ENCODE data around the gene MUCL3. TPM values are rescaled to one million over a fixed set of nuclear protein-coding genes. Genes with fewer than 3 reads are reported as not detected.
A peak's percentile ranks its signal among the peaks of the same experiment; 100 is the strongest.
"Not testable (repeated sequence)": the region's sequence is repeated elsewhere in the genome, so short reads cannot be mapped to it uniquely, and the experiment has no call there.

MUCL3 gene
- total RNA-seq, 1 experiment from 2014 or later = 0.15 TPM

DNA sequence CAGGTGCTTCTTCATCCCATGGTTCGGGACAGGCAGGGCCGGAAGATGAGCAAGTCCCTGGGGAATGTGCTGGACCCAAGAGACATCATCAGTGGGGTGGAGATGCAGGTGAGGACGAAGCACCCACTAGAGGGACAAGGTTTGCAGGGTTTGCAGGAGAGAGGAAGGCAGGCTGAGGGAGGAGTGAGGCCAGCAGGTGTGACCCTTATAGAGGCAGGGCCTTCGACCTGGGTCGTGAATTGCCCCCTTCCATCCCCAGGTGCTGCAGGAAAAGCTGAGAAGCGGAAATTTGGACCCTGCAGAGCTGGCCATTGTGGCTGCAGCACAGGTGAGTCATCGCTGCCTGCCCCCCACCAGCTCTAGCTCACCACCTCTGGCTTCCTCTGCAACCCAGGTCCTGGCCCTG, 18.3 kb upstream of the MUCL3 start:
- Histone ChIP-seq H3K4me2 (ENCODE audit: low read length) (0 out of 2 replicates have a peak overlapping the region, but pooled peaks have one; percentile 1), H3K36me3 (ENCODE audit: control insufficient read depth in 1 of 2, insufficient read depth in 2 of 2, low read length in 2 of 2) (peaks cover 14 to 21% of the 10 kb centered on the region in 2 experiments; a peak in 3 of 4 replicates), H3K79me2 (ENCODE audit: insufficient read depth, low read length) (no peaks in the 10 kb centered on the region), H4K20me1 (ENCODE audit: insufficient read depth) (no peaks in the 10 kb centered on the region), H3K27ac (ENCODE audit: low read depth, low read length) (no peak overlapping the region), H3K4me3 (replicated peaks in 1 of 2; ENCODE audit: low read depth in 1 of 2, low read length in 2 of 2) (no peak overlapping the region), H3K27me3 (ENCODE audit: insufficient read depth, low read length) (no peaks in the 10 kb centered on the region), H3K4me1 (ENCODE audit: control insufficient read depth in 1 of 2, insufficient read depth in 2 of 2, low read length in 2 of 2) (peaks cover 0 to 24% of the 10 kb centered on the region in 2 experiments; a peak in 1 of 4 replicates), H3K9me2 (ENCODE audit: insufficient read depth) (no peaks in the 10 kb centered on the region), H3K9me3 (ENCODE audit: control insufficient read depth in 1 of 2, insufficient read depth in 1 of 2, low read depth in 1 of 2, low read length in 2 of 2) (no peaks in the 10 kb centered on the region), H3K9ac (ENCODE audit: low read length) (no peak overlapping the region), H2AFZ (ENCODE audit: low read depth, low read length, poor library complexity, severe bottlenecking) (no peak overlapping the region)
- ChIA-PET RAD21 (ENCODE audit: low non-redundant PET in 1 of 2, low total read pairs in 2 of 2, uncharacterized antibody in 2 of 2, unreplicated experiment in 2 of 2) (no interaction called here), CTCF (no interaction called here), POLR2A (no interaction called here)
- no TSS peak for BruUV-seq (replicated peaks)
- TF ChIP-seq CEBPB (IDR thresholded peaks at IDR 0.05; ENCODE audit: low read depth) = no peak
- TF ChIP-seq EZH2phosphoT487 (IDR thresholded peaks at IDR 0.05; ENCODE audit: borderline replicate concordance) = no peak
- TF ChIP-seq ATF3 (IDR thresholded peaks at IDR 0.05) = no peak
- TF ChIP-seq CTCF (IDR thresholded peaks at IDR 0.05 in 2 of 3, conservative IDR thresholded peaks at IDR 0.05 in 1 of 3; ENCODE audit: borderline replicate concordance in 1 of 3, insufficient read depth in 1 of 3, low read depth in 2 of 3, low read length in 2 of 3) = no peak
- intact Hi-C loops (cut with micrococcal nuclease) = no loop called here
- DNase-seq (ENCODE audit: low read depth, low spot score) (no peak), ATAC-seq (peak; percentile 50; the same call in 1 of the 2 replicates)

GRCh38 chr6:30924040-30924627, 16.6 kb upstream of the MUCL3 start:
- H3K9ac ChIP-seq (ENCODE audit: low read length); H4K20me1 ChIP-seq (ENCODE audit: insufficient read depth); H3K4me3 ChIP-seq (replicated peaks in 1 of 2; ENCODE audit: low read depth in 1 of 2, low read length in 2 of 2); BruUV-seq (replicated peaks); H3K27ac ChIP-seq (ENCODE audit: low read depth, low read length); H3K27me3 ChIP-seq (ENCODE audit: insufficient read depth, low read length); H3K79me2 ChIP-seq (ENCODE audit: insufficient read depth, low read length); POLR2A ChIA-PET; H3K4me2 ChIP-seq (ENCODE audit: low read length); H2AFZ ChIP-seq (ENCODE audit: low read depth, low read length, poor library complexity, severe bottlenecking); DNase-seq (ENCODE audit: low read depth, low spot score); H3K9me2 ChIP-seq (ENCODE audit: insufficient read depth); RAD21 ChIA-PET (ENCODE audit: low non-redundant PET in 1 of 2, low total read pairs in 2 of 2, uncharacterized antibody in 2 of 2, unreplicated experiment in 2 of 2); ATAC-seq; intact Hi-C loops (cut with micrococcal nuclease): not testable (repeated sequence)
- Histone ChIP-seq H3K36me3 (ENCODE audit: control insufficient read depth in 1 of 2, insufficient read depth in 2 of 2, low read length in 2 of 2) (peaks cover 14 to 21% of the 10 kb centered on the region in 2 experiments; a peak in 3 of 4 replicates), H3K4me1 (ENCODE audit: control insufficient read depth in 1 of 2, insufficient read depth in 2 of 2, low read length in 2 of 2) (peaks cover 0 to 24% of the 10 kb centered on the region in 2 experiments; a peak in 1 of 4 replicates), H3K9me3 (ENCODE audit: control insufficient read depth in 1 of 2, insufficient read depth in 1 of 2, low read depth in 1 of 2, low read length in 2 of 2) (peaks cover 0 to 10% of the 10 kb centered on the region in 2 experiments; a peak in 1 of 4 replicates)
- CTCF ChIA-PET = interaction anchor here (2.1 kb wide), 1 partner anchor 146 kb away, joined by 4 read pairs; no protein-coding TSS in a partner anchor
